Stimulated activated CD8-positive, alpha-beta memory T cell treated with anti-CD3 and anti-CD28 coated beads, Interleukin-2, amount 100 ng/mL, for 1 hour (primary cell): ENCODE results near the gene TACC3.
A peak's percentile ranks its signal among the peaks of the same experiment; 100 is the strongest.
"Not testable (repeated sequence)": the region's sequence is repeated elsewhere in the genome, so short reads cannot be mapped to it uniquely, and the experiment has no call there.

Source experiments
- DNase-seq, 2 donors: peaks; one replicate each; pipeline ENCODE4 v3.0.0-alpha.2; 2020; ENCODE audit warnings: low read depth in 2 of 2

TACC3 gene

GRCh38 chr4:1721003-1721665, at the start of gene TACC3, which contains the start of gene TMEM129:
Gene TACC3 (plus strand): TSS chr4:1721521. CDS start chr4:1723422, 1,901 bp downstream.
Gene TMEM129 (minus strand): TSS chr4:1721323. CDS start chr4:1720837, 486 bp downstream.
- peak; percentile 83 to 87 for DNase-seq

GRCh38 chr4:1673671-1674070, 47.6 kb upstream of the TACC3 start:
- no peak for DNase-seq

DNA sequence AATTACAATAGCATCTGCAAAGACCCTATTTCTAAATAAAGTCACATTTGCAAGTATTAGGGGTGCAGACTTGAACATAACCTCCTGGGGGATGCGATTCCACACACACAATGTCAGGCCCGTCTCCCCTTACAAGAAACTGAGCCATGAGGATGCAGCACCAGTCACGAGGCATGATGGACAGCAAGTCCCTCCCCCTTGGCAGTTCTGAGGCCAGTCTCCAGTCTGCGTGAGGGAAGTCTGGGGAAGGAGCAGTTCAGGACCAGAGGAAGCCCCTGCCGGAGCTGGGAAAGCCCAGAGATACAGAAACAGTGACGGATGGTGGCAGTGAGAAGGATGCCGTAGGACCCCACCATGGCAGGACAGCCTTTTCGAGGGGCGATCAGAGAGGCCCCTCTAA, 46.6 kb upstream of the TACC3 start:
- no peak for DNase-seq

GRCh38 chr4:1675136-1675801, 46.1 kb upstream of the TACC3 start:
- no peak for DNase-seq

DNA sequence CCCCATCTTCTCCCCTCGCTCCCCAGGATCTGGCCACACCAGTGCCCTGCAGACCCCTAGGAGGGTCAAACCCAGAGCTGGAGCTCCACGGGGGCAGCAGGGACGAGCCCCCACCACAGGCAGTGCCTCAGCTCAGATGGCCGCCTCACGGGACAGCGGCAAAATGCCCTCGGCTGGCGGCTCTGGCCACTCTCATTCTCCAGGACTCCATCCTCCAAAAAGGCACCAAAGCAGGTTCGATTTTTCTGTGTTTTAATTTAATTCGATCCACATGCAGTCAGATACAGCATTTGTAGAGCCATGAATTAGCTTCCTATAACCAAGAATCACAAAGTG, 45.6 kb upstream of the TACC3 start:
- DNase-seq = no peak

DNA sequence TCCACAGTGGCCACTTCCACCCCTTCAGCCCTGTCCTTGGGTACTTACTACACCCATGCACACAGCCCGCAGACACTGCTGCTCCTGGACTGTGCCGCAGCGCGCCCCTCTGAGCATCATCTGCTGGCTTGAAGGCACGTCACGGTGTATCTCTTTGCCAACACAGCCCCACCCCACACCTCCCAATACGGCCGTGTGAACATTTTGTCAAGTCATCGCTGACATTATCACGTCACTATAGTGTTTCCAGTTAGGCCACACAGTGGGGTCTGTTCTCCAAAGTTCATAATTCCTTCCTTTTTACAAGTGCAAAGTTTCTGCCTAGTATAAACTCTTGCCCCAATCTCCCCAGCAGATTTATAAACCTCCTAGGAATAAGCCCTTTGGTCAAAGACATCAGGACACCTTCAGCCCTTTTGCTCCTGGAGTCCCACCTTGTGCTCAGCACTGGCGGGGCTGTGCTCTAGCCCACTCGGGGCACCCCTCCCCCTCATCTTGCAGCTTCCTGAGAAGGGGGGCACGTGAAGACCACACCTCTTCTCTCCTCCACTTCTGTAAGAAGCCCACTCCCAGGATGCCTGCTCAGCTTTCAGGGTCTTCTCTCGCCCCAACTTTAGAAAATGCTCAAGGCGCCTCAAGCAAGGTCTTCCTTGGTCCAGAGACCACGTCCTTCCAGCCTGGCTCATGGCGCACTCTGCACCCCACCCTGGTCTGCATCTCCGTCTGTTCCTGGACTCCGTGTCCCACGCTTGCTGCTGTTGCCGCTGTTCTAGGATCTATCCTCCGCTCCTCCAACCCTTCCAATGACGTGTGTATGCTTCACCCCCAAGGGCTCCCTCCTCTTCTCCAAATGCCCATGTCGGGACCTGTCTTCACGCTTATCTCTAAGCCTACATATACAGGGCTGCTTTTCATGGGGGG, 44.5 kb upstream of the TACC3 start:
- no peak for DNase-seq

GRCh38 chr4:1678244-1678643, 43.1 kb upstream of the TACC3 start:
- no peak for DNase-seq

DNA sequence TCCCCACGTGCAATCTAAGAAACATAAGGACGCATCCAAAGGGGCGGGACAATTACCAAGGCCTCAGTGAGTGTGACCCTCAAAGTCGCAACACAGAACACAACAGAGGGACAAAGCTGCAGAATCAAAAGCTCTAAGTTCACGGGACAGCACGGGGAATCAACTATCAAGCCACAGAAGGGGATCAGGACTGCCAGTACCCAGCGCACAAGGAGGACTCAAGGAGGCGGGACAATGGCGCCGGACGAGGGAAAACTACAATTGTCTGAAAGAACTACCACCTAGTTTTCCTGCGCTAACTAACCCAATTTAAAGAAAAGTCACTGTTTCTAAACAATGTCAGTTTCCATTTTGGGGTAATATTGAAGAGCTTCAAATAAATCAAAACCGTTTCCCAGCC, 38.5 kb upstream of the TACC3 start:
- DNase-seq = no peak

GRCh38 chr4:1683261-1683735, 38.0 kb upstream of the TACC3 start:
- DNase-seq = no peak

GRCh38 chr4:1683736-1684505, 37.4 kb upstream of the TACC3 start, which contains the start of gene FAM53A:
Gene FAM53A (minus strand): TSS chr4:1684313. CDS start chr4:1668741, 15,572 bp downstream.
- no peak for DNase-seq

GRCh38 chr4:1684506-1685234, 36.7 kb upstream of the TACC3 start:
- DNase-seq = peak; percentile 83 to 90

DNA sequence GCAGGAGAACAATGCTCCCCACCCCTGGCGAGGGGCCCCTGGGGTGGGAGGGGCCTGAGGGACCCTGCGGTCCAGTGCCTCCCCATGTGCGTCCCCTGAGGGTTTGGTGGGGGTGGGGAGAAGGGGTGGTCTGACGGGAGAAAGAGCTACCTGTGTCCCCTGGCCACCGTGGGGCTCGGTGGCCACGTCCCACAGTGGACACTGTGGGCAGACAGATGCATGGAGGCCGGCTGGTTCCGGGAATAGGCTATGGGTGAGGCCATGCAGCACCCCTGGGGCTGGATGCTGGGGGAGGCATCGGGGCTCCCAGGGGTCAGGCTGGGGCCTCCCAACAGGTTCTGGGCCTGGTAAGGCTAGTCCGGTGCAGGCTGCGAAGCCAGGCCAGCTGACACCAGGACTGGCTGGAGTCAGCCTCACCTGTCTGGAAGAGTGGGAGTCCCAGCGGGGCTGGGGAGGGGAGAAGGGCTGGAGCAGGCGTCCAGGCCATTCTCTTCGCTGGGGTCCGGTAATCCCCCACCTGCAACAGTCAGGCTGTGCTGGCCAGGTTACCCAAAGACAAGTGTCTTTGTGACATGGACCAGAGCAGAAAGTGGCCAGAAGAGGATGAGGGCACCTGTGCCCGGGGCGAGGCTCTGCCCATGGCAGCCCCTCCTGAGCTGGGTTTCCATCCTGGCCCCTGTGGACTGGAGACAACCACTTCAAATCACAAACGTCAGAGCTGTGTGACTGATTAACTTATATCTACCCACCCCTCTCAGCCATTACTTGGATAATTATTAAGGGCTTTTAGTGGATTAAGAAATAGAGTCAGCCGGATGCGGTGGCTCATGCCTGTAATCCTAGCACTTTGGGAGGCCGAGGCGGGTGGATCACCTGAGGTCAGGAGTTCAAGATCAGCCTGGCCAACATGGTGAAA, 35.8 kb upstream of the TACC3 start:
- DNase-seq = no peak

DNA sequence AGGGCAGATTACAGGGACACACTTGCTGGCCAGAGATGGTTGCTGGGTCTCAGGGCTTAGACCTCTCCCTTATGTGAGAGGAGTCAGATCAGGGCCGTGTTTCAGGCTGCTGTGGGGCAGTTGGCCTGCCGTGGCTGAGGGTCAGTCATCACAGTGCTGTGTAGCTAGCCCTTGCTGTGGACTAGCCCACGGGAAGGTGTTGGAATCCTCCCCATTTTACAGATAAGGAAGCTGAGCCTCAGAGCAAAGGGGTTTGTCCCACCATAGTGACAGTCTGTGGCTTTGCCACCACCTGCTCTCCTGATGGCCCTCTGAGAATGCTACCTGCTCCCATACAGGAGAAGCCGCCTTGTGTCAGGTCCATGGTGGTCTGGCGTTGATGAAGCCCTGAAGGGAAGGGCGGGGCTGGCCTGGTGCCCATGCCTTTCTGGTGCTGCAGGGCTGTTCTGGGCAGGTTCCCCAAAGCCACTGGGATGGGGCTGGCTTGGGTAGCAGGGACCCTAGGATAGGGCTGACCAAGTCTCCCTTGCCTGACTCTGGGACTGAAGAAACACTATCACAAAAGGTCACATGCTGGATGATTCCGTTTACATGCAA, 34.8 kb upstream of the TACC3 start:
- DNase-seq = no peak

DNA sequence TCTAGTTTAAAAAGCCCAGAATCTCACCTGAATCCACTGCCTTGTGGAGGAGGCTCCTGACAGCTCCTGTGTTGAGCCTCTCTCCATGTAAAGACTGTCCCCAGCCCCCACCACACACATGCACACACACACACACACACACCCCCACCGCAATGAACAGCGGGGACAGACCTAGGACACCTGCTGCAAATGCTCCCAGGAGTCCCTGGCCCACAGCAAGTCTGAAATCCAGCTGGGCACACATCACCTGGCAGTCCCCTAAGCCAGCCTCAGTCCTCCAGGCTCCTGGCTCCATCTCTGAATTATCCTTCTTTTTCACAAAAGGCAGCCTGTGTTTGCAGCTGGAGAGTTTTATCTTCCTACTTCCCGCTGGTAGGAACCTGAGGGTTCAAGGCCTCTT, 30.6 kb upstream of the TACC3 start:
- DNase-seq = no peak

GRCh38 chr4:1691737-1692373, 29.5 kb upstream of the TACC3 start:
- no peak for DNase-seq

DNA sequence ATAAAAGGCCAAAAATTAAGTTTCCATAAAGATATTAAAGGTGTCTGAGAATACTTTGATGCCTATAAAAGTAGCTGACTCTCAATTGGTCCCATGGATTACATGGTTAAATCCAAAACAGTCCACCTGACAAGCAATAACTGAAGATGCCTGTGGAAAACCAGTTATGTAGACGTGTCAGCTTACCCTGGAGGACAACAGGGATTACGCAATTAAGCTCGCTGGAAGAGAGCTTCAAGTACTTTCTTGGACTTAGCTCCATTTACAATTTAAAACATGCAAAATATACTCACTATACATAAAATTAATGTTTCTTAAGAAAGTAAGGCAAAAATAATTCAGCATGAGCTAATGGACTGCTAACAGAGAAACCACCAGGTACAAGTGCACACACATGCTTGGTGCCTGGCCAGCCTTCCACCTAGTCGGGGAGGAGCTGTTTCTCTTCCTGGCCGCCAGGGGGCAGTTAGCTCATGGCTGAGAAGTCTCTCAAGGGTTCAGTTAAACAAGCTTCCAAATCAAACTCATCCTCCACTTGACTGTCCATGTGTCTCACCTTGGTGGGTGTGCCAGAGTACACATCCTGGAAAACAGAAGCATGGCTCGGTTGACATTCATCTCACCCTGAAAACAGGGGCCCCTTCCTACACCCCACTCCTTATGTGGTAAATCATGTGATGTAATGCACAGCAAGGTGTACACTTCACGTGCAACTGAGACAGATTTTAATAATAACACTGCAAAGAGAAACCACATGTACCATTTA, 28.0 kb upstream of the TACC3 start:
- peak; percentile 52 to 66 for DNase-seq

DNA sequence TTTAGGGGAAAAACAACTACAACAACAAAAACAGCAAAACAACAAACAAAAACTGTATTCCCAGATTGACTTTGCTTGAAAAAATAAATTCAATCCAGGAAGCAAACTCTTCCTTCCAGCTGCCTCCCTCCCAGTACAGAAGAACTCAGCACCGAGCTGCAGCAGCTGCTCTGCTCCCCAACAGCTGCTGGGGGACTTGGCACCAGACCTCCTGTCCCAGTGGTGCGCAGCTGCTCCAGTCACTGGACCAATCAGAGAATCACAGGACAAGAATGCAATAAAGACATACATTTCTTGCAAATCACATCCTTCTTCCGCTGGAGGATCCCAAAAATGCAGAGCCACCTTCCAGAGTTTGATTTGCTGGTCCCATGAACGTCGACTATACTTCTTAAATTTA, 25.4 kb upstream of the TACC3 start:
- no peak for DNase-seq

GRCh38 chr4:1701671-1702070, 19.6 kb upstream of the TACC3 start:
- DNase-seq = not testable (repeated sequence)
